Prostate gland (tissue), 2 donors: ENCODE results near the gene PCMTD2.

Experiments used
- POLR2A ChIP-seq: fragments of 450-650 bp; IDR thresholded peaks from one replicate; pipeline ENCODE4 v1.6.1; 2016; ENCODE audit warnings: antibody characterized with exemption, mild to moderate bottlenecking
- POLR2AphosphoS5 ChIP-seq: sonication (generic); formaldehyde crosslinking; IDR thresholded peaks from one replicate; pipeline ENCODE4 v1.6.1; 2017; ENCODE audit warnings: antibody characterized with exemption
- TF ChIP-seq, protein P1 (sequence below), 4 experiments: fragments of 200-600 bp in 2 of 4; fragments of 450-650 bp in 2 of 4; sonication (generic) in 2 of 4; IDR thresholded peaks; 1 replicate in 3 of 4; 2 replicates in 1 of 4; pipeline ENCODE4 v1.5.1; 2016 to 2019; ENCODE audit warnings: antibody characterized with exemption in 4 of 4, mild to moderate bottlenecking in 2 of 4, moderate library complexity in 2 of 4

- TF ChIP-seq, protein P1, sequence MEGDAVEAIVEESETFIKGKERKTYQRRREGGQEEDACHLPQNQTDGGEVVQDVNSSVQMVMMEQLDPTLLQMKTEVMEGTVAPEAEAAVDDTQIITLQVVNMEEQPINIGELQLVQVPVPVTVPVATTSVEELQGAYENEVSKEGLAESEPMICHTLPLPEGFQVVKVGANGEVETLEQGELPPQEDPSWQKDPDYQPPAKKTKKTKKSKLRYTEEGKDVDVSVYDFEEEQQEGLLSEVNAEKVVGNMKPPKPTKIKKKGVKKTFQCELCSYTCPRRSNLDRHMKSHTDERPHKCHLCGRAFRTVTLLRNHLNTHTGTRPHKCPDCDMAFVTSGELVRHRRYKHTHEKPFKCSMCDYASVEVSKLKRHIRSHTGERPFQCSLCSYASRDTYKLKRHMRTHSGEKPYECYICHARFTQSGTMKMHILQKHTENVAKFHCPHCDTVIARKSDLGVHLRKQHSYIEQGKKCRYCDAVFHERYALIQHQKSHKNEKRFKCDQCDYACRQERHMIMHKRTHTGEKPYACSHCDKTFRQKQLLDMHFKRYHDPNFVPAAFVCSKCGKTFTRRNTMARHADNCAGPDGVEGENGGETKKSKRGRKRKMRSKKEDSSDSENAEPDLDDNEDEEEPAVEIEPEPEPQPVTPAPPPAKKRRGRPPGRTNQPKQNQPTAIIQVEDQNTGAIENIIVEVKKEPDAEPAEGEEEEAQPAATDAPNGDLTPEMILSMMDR (IDR thresholded peaks at IDR 0.05) = no peak
- TF ChIP-seq POLR2A (no peak), POLR2AphosphoS5 (no peak)
Observed at GRCh38 chr20:64276817-64277216, 21.3 kb downstream of the PCMTD2 start.
